Stimulated activated CD8-positive, alpha-beta memory T cell treated with anti-CD3 and anti-CD28 coated beads, Interleukin-4, amount 100 ng/mL, for 48 hours (primary cell): ENCODE results near the gene EXOC6.
A peak's percentile ranks its signal among the peaks of the same experiment; 100 is the strongest.

Source experiments
- DNase-seq: peaks from one replicate; pipeline ENCODE4 v3.0.0-alpha.2; 2020

The EXOC6 gene

DNA sequence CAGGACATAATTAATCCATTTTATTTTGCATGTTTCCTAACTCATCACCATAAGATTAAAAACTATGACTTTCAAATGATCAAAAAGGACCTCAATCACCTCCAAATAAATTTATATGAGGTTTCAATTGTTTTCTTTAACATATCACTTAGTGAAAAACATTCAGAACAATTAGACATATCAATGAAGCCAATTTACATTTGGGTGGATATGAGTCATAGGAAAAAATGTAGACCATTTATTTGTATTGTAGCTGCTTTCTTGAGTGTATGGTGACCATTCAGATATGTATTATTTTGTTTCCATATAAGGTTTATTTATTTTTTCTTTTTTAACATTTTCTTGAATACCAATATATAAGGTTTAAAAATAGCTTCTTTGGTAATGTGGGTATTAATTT is 13.3 kb upstream of the EXOC6 start:
- no peak for DNase-seq

DNA sequence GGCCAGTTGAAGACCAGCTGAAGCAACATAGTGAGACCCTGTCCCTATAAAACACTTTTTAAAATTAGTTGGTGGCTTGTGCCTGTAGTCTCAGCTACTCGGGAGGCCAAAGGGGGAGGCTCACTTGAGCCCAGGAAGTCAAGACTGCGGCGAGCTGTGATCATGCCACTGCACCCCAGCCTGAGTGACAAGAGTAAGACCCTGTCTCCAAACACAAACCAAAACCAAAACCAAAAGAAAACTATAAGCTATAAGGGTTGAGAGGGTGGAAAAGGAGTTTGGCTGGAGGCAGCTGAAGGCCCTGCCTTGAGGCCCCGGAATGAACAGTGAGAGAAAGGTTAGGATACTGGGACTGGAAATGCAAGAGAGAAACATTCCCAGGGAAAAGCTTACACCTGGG is 10.9 kb upstream of the EXOC6 start:
- no peak for DNase-seq

DNA sequence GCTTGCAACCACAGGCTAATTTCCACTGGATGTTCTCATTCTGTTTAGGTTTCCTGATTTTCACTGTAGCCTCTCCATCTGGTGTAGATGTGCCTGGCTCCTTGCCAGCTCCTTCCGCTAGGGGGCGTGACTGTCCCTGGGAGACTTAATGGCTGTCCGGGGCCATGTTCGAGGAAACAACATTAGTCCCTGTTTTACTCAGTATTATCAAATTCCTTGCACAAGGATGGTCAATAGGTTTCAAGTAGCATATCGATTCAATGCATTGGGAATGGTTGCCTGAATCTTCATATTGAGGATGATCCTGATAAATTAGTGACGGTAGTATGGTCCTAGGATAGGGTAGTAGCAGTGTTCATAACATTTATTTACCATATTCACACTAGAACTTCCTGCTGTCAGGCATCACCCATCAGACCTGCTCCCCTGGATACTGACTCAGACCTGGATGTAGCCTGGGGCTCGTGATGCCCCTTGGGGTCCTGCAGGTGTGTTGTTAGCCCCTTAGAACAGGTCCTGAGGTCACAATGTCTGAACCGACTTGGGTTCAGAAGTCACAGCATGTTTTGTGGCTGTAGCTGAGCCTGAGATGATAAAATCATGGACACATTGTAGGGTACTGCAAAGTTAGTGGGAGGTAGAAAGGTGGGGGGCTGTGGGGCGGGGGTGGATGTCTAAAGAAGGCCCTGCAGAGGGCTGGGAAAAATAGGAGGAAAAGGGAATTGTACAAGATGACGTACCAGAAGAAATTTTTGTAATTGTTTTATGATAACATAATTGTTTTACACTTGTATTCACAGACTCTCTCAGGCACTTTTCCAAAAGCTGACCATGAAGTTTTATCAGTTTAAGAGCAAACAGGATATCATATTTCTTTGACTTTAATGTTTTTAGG is 8.9 kb upstream of the EXOC6 start:
- DNase-seq = peak; percentile 85

DNA sequence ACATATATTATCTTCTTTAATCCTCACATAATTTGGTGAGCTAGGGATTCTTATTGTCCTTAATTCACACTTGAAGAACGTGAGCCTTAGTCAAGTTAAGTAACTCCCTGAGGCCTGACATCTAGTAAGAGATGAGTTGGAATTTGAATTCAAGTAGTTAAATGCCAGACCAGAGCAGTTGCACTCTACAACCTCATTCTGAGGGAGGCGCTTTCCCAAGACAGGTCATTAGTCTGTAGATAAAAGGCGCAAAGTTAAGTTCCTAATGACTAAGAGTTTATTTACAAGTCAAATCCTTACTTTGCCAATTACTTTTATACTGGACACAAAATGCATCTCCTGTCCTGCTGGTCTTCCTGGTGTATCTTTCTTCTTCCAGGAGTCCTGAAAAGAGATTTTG is 3.6 kb upstream of the EXOC6 start:
- DNase-seq = no peak

DNA sequence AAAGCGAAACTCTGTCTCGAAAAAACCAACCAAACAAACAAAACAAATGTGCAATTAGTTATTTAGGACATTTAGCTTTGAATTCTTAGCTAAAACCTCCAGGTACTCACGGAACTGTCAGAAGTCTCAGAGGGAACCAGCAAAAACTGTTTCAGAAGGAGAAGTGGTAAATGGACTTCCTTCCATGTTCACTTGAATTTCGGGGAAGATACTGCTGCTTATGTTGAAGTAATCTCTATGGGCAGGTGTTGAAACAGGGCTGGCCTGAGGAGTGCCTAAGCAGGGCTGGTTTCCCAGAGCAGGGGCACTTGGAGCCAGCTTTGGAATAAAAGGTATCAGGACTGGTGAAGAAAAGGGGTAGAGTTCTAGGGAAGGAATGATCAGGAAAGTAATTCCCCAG is 2.4 kb upstream of the EXOC6 start:
- DNase-seq = no peak

DNA sequence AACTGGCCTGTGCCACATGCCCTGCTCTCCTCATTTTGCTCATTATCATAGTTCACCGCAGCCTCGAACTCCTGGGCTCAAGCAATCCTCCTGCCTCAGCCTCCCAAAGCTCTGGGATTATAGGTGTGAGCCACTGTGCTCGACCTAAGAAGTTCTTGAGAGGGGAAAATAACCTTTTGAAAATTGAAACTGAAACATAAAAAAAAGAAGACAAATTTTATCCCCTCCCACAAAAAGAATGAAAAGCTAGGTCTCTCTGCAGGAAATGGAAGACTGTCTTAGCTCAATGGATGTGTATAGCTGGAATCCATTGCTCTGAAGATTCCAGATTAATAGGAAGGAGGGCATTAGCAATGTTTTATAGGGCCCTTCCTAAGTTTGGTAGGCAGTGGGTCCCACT is 2.0 kb upstream of the EXOC6 start:
- no peak for DNase-seq

DNA sequence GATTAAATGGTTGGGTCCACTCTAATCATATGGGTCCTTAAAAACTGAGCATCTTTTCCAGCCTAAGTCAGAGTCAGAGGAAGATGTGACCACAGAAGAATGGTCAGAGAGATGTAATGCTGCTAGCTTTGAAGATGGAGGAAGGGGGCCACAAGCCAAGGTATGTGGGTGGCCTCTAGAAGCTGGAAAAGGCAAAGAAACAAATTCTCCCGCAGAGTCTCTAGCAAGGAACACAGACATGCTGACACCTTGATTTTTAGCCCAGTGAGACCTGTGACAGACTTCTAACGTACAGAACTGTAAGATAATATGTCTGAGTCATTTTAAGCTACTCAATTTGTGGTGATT is 1.5 kb upstream of the EXOC6 start:
- DNase-seq = no peak

DNA sequence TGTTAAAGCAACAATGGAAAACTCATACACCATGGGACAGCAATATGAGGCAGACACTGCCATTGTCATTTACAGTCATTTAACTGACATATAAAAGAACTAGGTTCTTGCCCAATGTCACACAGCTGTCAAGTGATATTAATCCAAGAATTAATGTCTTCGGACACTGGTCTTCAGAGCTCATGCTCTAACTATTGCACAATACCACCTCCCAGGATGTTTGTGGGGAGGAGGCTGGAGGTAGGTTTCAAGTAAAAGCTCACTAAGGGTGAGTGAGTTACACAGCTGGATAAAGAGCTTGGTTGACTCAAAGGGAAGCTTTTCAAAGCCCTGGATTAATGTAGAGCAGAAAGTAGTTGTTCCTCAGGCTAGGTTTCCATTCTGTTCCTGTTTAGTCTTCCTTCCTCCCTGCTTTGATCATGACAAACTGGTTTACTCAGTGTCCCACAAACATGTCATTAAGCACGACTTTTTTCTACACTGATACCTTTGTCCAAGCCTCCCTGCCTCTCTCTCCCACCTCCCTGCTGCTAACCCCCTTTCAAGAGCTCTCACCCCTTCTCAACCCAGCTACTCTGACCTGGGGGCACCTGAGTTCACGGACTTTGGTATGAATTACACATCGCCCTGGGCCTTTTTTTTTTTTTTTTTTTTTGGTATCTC is 987 bp upstream of the EXOC6 start:
- no peak for DNase-seq

DNA sequence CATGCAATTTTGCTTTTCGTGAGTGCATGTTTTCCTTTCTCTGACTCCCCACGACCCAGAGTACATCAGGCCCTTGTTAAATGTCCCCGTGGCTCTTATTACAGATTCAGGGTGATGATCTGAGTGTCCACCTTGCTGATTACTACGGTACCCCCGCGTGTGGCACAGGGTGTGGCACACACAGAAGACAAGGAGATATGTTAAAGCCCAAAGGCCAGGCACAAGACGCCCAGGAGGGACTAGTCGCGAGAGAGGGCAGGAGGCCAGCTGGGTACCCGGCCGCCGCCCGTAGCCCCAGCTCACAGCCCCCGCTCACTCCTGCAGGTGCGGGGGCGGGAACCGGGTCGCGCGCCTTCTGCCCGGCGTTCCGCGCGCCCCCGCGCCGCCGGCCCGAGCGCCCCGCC is 281 bp upstream of the EXOC6 start:
- DNase-seq = no peak

DNA sequence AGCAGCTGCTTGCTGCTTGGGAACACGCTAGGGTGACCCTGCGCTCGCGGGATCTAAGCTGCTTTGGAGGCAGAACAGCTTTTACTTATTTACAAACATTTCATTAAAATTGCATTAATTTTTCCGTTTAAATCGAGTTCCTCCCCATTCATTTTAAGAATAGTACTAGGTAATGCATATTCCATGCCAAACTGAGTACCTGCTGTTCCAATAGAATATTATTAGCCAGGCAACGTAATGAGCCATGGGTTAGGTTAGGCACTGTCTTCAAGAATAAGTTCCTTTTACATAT is 860 bp downstream of the EXOC6 start:
- DNase-seq = no peak

DNA sequence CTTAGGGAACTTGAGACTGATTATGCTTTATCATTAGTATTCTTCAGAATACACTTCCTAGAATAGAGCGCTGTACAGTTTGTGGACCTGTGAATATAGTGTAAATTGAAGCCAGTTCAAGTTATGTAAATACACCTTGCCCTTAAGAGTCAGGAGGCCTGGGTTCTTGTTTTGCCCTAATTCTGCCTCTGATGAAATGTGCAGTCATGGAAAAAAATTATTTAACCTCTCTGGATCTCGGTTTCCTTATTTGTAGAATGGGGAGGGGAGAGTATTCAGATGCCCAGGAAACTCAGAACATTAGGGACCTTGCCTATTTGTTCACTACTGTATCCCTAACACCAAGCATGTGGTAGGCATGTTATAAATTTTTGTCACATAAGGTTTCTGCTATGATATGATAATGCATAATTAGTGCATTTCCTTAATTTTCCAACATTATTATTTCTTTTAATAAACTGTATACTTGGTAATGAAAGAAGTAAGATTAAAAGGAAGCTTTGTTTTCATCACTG is 1.3 kb downstream of the EXOC6 start:
- no peak for DNase-seq

DNA sequence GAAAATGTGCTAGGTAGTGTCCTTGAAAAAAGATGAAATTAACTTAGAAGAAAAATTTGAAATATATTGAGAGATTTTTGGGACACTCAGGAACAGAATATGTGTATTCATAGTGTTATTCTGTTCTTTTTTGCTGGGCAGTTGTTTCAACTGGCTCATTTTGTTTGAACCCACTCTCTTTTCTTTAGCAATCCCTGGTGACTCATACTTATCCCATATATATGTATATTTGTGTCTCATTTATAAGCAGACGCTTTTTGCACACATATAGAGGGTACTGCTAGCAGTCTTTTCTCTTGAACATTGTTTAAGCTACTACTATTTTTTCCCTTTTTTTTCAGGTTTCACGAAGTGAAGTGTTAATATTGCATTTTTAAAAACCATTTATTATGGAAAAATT is 1.9 kb downstream of the EXOC6 start:
- no peak for DNase-seq

DNA sequence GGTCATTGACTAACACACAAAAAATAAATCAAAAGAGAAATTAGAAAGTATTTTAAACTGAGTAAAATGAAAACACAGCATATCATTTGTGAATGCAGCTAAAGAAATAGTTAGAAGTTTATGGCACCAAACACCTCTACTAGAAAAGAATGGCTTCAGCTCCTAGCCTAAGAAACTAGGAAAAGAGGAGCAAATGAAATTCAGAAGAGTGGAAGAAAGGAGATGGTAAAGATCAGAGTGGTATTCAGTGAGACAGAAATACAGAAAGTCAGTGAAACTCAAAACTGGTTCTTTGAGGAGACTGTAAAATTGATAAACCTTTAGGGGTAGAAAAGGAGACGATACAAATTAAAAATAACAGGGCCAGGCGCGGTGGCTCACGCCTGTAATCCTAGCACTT is 2.7 kb downstream of the EXOC6 start:
- no peak for DNase-seq

DNA sequence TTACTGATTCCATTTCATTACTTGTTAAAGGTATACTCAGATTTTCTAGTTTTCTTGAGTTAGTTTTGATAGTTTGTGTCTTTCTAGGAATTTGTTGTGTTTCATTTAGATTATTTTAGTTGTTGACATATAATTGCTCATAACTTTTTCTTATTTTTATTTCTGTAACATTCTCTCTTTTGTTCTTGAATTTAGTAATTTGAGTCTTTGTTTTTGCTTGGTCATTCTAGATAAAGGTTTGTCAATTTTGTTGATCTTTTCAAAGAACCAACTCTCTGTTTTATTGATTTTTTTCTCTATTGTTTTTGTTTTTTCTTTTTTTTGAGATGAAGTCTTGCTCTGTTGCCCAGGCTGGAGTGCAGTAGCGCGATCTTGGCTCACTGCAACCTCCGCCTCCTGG is 7.2 kb downstream of the EXOC6 start:
- no peak for DNase-seq

DNA sequence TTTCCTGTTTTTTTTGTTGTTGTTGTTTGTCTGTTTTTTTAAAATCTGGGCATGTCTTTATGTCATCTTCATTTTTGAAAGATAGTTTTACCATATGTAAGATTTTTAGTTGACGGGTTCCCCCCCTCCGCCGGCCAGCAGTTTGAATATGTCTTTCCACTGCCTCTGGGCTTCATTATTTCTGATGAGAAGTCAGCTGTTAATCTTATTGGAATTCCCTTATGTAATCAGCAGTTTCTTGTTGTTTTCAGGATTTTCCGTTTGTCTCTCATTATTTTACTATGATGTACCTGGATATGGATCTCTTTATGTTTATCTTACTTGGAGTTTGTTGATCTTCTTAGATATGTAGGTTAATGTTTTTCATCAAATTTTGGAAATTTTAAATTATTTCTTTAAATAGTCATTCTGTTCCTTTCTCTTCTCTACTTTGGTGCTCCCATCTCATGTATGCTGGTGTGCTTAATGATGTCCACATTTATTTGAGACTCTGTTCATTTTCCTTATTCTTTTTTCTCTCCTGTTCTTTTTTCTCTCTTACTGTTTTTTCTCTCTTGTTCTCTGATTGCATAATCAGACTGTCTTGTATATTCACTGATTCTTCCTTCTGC is 9.7 kb downstream of the EXOC6 start:
- DNase-seq = no peak

DNA sequence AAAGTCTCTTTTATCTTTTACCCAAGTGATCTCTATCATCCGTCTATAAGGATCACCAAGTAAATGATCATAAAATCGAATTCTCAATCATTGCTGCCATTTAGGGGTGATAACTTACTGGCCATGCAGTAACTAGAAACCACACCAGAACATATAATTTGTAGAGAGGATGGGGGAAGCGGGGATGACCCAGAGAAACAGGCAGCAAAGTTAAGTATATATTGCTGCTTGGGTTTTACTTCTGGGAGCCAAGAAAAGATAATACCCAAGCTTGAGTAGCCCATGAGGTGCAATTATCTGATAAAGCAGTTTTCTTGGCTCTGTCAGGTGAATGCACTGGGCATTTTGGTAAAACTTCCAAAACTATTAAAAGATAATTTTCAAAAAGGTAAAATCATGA is 18.9 kb downstream of the EXOC6 start:
- DNase-seq = no peak

DNA sequence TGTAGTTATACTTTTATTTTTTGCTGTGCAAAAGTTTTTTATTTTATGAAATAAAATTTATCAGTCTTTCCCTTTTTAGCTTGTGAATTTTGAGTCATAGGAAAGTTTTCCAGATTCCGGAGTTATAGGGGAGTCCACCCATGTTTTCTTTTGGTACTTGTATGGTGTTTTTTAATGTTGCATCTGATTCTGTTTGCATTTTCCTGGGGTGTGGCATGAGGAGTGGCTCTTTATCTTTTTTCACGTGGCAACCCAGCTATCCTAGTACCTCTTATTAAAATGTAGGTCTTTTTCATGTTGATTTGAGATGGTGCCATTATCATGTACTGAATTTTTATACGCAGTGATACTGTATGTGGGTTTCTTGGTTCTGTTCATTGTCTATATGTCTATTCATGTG is 19.7 kb downstream of the EXOC6 start:
- no peak for DNase-seq

DNA sequence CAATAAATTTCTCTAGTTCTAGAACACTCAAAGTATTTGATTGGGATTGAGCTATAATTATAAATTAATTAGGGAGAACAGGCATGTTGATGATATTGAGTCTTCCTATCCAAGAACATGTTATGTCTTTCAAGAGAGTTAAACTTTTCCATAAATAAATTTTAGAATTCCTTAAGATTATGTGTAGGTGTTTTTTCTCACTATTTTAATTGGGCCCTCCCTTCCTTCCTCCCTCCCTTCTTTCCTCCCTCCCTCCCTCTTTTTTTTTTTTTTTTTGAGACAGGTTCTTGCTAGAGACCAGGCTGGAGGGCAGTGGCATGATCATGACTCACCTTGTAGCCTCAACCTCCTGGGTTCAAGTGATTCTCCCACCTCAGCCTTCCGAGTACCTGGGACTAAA is 20.2 kb downstream of the EXOC6 start:
- DNase-seq = no peak

DNA sequence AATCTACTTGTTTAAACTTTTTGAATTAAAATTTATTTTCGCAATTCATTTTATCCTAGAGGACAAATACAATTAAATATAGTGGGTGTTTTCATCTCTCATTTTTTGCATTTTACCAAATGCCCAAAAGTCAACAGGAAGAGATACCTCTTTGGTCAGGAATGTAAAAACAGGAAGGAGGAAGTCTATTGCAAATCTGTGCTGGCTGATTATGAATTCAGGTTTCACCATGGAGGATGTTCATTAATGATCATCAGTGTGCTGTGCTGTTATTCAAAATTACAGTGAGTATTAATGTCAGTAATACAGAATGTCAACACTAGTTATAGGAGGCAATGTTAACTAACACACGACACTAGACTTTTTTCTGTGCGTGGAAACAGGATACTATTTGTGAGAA is 24.7 kb downstream of the EXOC6 start:
- DNase-seq = no peak

DNA sequence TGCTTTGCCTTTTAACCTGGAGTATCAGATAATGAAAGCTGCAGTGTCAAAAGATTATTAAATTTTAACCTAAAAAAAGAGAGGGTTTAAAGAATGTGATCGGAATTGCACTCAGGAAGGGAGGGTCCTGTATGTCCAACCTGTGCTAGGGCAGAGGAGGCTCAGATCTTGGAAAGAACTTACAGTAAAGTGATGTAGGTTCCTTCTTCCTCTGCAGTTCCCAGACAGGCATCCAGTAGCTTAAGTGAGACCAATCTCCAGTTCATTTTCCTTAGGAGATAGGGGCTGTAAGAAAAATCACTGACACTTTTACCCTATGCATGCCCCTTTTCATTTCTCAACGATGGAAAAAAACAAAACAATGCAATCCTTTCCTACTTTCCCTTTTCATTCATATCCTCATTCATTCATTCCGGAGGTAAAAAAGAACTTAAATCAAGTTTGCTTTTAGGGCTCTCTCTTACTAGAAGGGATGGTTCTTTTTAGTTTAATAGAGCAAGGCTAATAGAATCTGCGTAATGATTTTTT is 28.3 kb downstream of the EXOC6 start:
- no peak for DNase-seq

DNA sequence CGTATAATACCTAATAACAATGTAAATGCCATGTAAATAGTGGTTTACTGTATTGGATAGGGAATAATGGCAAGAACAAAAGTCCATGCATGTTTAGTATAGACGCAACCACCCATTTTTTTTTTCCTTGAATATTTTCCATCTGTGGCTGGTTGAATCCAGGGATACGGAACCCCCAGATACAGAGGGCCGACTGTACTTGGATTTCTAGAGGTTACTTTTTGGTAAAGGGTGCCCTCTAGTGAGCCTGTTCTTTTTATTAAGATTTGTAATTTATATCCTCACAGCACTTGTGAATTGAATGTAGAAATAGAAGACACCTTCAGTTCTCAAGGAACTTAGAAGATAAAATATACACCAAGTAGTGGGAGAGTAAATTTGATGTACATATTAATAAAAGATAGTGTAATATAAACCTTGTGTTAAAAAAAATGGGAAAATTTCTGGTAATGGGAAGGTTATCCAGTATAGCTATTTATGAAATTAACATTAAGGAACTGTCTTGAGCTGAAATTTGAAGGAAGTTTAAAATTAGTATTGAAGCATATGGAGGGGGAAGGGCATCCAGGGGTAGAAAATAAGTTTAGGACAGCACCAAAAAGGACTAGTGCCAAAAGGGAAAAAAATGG is 32.0 kb downstream of the EXOC6 start:
- DNase-seq = no peak

DNA sequence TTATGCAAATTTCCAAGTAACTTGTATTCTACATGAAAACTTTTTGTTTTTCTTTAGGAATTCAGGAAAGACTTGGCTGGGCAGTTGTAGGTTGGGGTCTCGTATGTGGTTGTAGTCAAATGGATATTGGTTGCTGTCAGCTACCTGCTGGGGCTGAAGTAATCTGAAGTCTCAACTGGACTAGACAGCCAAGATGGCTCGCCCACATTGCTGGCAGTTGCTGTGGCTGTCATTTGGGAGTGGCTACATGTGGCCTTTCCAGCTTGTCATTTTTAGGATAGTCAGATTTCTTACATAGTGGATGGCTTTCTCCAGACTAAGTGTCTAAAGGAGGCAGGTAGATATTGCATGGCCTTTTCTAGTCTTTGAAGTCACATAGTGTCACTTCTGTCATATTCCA is 32.6 kb downstream of the EXOC6 start:
- no peak for DNase-seq

DNA sequence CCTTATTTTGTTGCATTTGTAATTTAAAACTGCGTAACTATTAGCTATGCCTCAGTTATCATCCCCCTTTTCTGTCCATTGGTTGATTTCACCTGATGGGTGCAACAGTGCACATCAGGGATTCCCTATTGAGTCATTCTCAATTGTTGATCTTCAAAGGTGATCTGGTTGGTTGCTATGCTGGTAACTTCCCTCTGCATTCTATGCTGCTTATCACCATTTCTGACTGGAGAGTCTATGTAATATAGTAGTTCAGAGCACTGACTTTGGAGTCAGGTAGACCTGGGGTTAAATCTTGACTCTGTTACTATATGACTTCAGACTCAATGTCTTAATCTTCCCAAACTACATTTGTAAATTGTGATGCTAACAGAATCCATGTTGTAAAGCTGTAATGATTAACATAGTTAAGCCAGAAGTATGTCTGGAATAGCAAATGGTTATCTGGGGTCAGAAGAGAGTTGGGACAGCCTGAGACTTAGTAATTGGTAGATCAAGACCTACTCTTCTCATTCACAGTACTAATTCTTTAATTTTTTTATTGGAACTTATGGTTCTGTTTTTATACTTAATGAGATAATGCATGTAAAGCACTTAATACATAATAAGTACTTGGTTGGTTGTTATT is 38.1 kb downstream of the EXOC6 start:
- no peak for DNase-seq
